ENCODE data around the gene KISS1R.

Gene KISS1R

GRCh38 chr19:934865-935479 is 17.8 kb downstream of the KISS1R start:
- Histone ChIP-seq H3K36me3 (ENCODE audit: control insufficient read depth, insufficient read depth, low read length) (peaks cover 36% of the 10 kb centered on the region), H3K9me3 (ENCODE audit: control insufficient read depth, insufficient read depth, low read length) (no peaks in the 10 kb centered on the region), H3K27ac (ENCODE audit: low read depth, low read length) (no peak overlapping the region), H3K4me1 (ENCODE audit: control insufficient read depth, insufficient read depth, low read length) (peaks cover 8% of the 10 kb centered on the region; the same call in 1 of the 2 replicates), H3K9ac (ENCODE audit: low read depth, low read length) (no peak overlapping the region), H3K27me3 (ENCODE audit: control insufficient read depth, insufficient read depth, low read length) (no peaks in the 10 kb centered on the region), H3K4me3 (ENCODE audit: low read depth, low read length) (no peak overlapping the region)

GRCh38 chr19:936175-936546 is 19.0 kb downstream of the KISS1R start:
- H3K27me3 ChIP-seq (ENCODE audit: control insufficient read depth, insufficient read depth, low read length), result no peaks in the 10 kb centered on the region
- H3K4me1 ChIP-seq (ENCODE audit: control insufficient read depth, insufficient read depth, low read length), result peaks cover 8% of the 10 kb centered on the region; the same call in 1 of the 2 replicates
- H3K9me3 ChIP-seq (ENCODE audit: control insufficient read depth, insufficient read depth, low read length), result no peaks in the 10 kb centered on the region
- no peak overlapping the region for H3K4me3 ChIP-seq (ENCODE audit: low read depth, low read length)
- H3K36me3 ChIP-seq (ENCODE audit: control insufficient read depth, insufficient read depth, low read length), result peaks cover 29% of the 10 kb centered on the region
- no peak overlapping the region for H3K27ac ChIP-seq (ENCODE audit: low read depth, low read length)
- no peak overlapping the region for H3K9ac ChIP-seq (ENCODE audit: low read depth, low read length)

GRCh38 chr19:937259-937694 is 20.1 kb downstream of the KISS1R start:
- Histone ChIP-seq H3K9ac (ENCODE audit: low read depth, low read length) (no peak overlapping the region), H3K27ac (ENCODE audit: low read depth, low read length) (no peak overlapping the region), H3K27me3 (ENCODE audit: control insufficient read depth, insufficient read depth, low read length) (no peaks in the 10 kb centered on the region), H3K4me3 (ENCODE audit: low read depth, low read length) (no peak overlapping the region), H3K9me3 (ENCODE audit: control insufficient read depth, insufficient read depth, low read length) (no peaks in the 10 kb centered on the region), H3K4me1 (ENCODE audit: control insufficient read depth, insufficient read depth, low read length) (peaks cover 8% of the 10 kb centered on the region; the same call in 1 of the 2 replicates), H3K36me3 (ENCODE audit: control insufficient read depth, insufficient read depth, low read length) (peaks cover 29% of the 10 kb centered on the region)

GRCh38 chr19:938233-938923 is 21.2 kb downstream of the KISS1R start:
- Histone ChIP-seq H3K4me3 (ENCODE audit: low read depth, low read length) (no peak overlapping the region), H3K27ac (ENCODE audit: low read depth, low read length) (no peak overlapping the region), H3K36me3 (ENCODE audit: control insufficient read depth, insufficient read depth, low read length) (peaks cover 25% of the 10 kb centered on the region), H3K4me1 (ENCODE audit: control insufficient read depth, insufficient read depth, low read length) (no peaks in the 10 kb centered on the region), H3K9me3 (ENCODE audit: control insufficient read depth, insufficient read depth, low read length) (no peaks in the 10 kb centered on the region), H3K9ac (ENCODE audit: low read depth, low read length) (no peak overlapping the region), H3K27me3 (ENCODE audit: control insufficient read depth, insufficient read depth, low read length) (no peaks in the 10 kb centered on the region)

- Histone ChIP-seq H3K27me3 (ENCODE audit: control insufficient read depth, insufficient read depth, low read length) (no peaks in the 10 kb centered on the region), H3K36me3 (ENCODE audit: control insufficient read depth, insufficient read depth, low read length) (peaks cover 25% of the 10 kb centered on the region), H3K9me3 (ENCODE audit: control insufficient read depth, insufficient read depth, low read length) (no peaks in the 10 kb centered on the region), H3K4me1 (ENCODE audit: control insufficient read depth, insufficient read depth, low read length) (no peaks in the 10 kb centered on the region), H3K9ac (ENCODE audit: low read depth, low read length) (no peak overlapping the region), H3K27ac (ENCODE audit: low read depth, low read length) (no peak overlapping the region), H3K4me3 (ENCODE audit: low read depth, low read length) (no peak overlapping the region)
Observed at GRCh38 chr19:939439-939838, 22.3 kb downstream of the KISS1R start.

GRCh38 chr19:939922-940321 is 22.8 kb downstream of the KISS1R start:
- H3K27ac ChIP-seq (ENCODE audit: low read depth, low read length), result no peak overlapping the region
- peaks cover 25% of the 10 kb centered on the region for H3K36me3 ChIP-seq (ENCODE audit: control insufficient read depth, insufficient read depth, low read length)
- no peaks in the 10 kb centered on the region for H3K4me1 ChIP-seq (ENCODE audit: control insufficient read depth, insufficient read depth, low read length)
- H3K4me3 ChIP-seq (ENCODE audit: low read depth, low read length), result no peak overlapping the region
- no peak overlapping the region for H3K9ac ChIP-seq (ENCODE audit: low read depth, low read length)
- no peaks in the 10 kb centered on the region for H3K27me3 ChIP-seq (ENCODE audit: control insufficient read depth, insufficient read depth, low read length)
- no peaks in the 10 kb centered on the region for H3K9me3 ChIP-seq (ENCODE audit: control insufficient read depth, insufficient read depth, low read length)

GRCh38 chr19:940591-941291 is 23.6 kb downstream of the KISS1R start:
- Histone ChIP-seq H3K4me3 (ENCODE audit: low read depth, low read length) (no peak overlapping the region), H3K27me3 (ENCODE audit: control insufficient read depth, insufficient read depth, low read length) (no peaks in the 10 kb centered on the region), H3K9ac (ENCODE audit: low read depth, low read length) (no peak overlapping the region), H3K4me1 (ENCODE audit: control insufficient read depth, insufficient read depth, low read length) (no peaks in the 10 kb centered on the region), H3K9me3 (ENCODE audit: control insufficient read depth, insufficient read depth, low read length) (no peaks in the 10 kb centered on the region), H3K27ac (ENCODE audit: low read depth, low read length) (no peak overlapping the region), H3K36me3 (ENCODE audit: control insufficient read depth, insufficient read depth, low read length) (peaks cover 25% of the 10 kb centered on the region)

GRCh38 chr19:941292-942132 is 24.4 kb downstream of the KISS1R start:
- Histone ChIP-seq H3K4me1 (ENCODE audit: control insufficient read depth, insufficient read depth, low read length) (no peaks in the 10 kb centered on the region), H3K36me3 (ENCODE audit: control insufficient read depth, insufficient read depth, low read length) (peaks cover 25% of the 10 kb centered on the region), H3K27me3 (ENCODE audit: control insufficient read depth, insufficient read depth, low read length) (no peaks in the 10 kb centered on the region), H3K9me3 (ENCODE audit: control insufficient read depth, insufficient read depth, low read length) (no peaks in the 10 kb centered on the region), H3K9ac (ENCODE audit: low read depth, low read length) (no peak overlapping the region), H3K4me3 (ENCODE audit: low read depth, low read length) (no peak overlapping the region), H3K27ac (ENCODE audit: low read depth, low read length) (no peak overlapping the region)

- Histone ChIP-seq H3K36me3 (ENCODE audit: control insufficient read depth, insufficient read depth, low read length) (peaks cover 23% of the 10 kb centered on the region), H3K4me3 (ENCODE audit: low read depth, low read length) (no peak overlapping the region), H3K9ac (ENCODE audit: low read depth, low read length) (no peak overlapping the region), H3K4me1 (ENCODE audit: control insufficient read depth, insufficient read depth, low read length) (no peaks in the 10 kb centered on the region), H3K27me3 (ENCODE audit: control insufficient read depth, insufficient read depth, low read length) (no peaks in the 10 kb centered on the region), H3K9me3 (ENCODE audit: control insufficient read depth, insufficient read depth, low read length) (no peaks in the 10 kb centered on the region), H3K27ac (ENCODE audit: low read depth, low read length) (no peak overlapping the region)
Observed at GRCh38 chr19:942133-942645, 25.1 kb downstream of the KISS1R start.

- Histone ChIP-seq H3K27me3 (ENCODE audit: control insufficient read depth, insufficient read depth, low read length) (no peaks in the 10 kb centered on the region), H3K27ac (ENCODE audit: low read depth, low read length) (no peak overlapping the region), H3K9ac (ENCODE audit: low read depth, low read length) (no peak overlapping the region), H3K9me3 (ENCODE audit: control insufficient read depth, insufficient read depth, low read length) (no peaks in the 10 kb centered on the region), H3K36me3 (ENCODE audit: control insufficient read depth, insufficient read depth, low read length) (peaks cover 20% of the 10 kb centered on the region), H3K4me3 (ENCODE audit: low read depth, low read length) (no peak overlapping the region), H3K4me1 (ENCODE audit: control insufficient read depth, insufficient read depth, low read length) (no peaks in the 10 kb centered on the region)
Observed at GRCh38 chr19:943551-944170, 26.5 kb downstream of the KISS1R start.

Data from HUES48 (cell line).